Loucy (cell line): ENCODE data around the gene MMP7.

Experiments used
- CTCF ChIP-seq: fragments of 200-600 bp; sonication (generic); conservative IDR thresholded peaks from 2 replicates; pipeline ENCODE4 v1.5.1; 2014; ENCODE audit warnings: mild to moderate bottlenecking, antibody characterized with exemption, low read length
- EZH2phosphoT487 ChIP-seq: fragments of 200-600 bp; IDR thresholded peaks from 2 replicates; pipeline ENCODE4 v1.6.1; 2018; ENCODE audit warnings: antibody characterized with exemption, mild to moderate bottlenecking, moderate library complexity, borderline replicate concordance

- no peak for TF ChIP-seq CTCF
- TF ChIP-seq EZH2phosphoT487 = no peak
Measured at GRCh38 chr11:102545701-102546100, 15.2 kb upstream of the MMP7 start.
